Upper lobe of right lung (tissue), 1 donor: ENCODE measurements around the gene CDS2. TPM values are rescaled to one million over a fixed set of nuclear protein-coding genes. Genes with fewer than 3 reads are reported as not detected.
A peak's percentile ranks its signal among the peaks of the same experiment; 100 is the strongest.

Experiments used
- ATAC-seq: fragments of 200-7000 bp; cut with Tn5 transposase; one replicate; pipeline ENCODE4 v1.9.1; 2020; ENCODE audit warnings: mild to moderate bottlenecking, moderate library complexity
- DNase-seq: peaks from one replicate; pipeline ENCODE4 v3.0.0-alpha.2; 2020
- H3K27ac ChIP-seq: fragments of 200-600 bp; one replicate; pipeline ENCODE4 v1.8.0; 2022
- H3K27me3 ChIP-seq: fragments of 200-600 bp; one replicate; pipeline ENCODE4 v1.8.0; 2022; ENCODE audit warnings: mild to moderate bottlenecking
- H3K36me3 ChIP-seq: fragments of 200-600 bp; one replicate; pipeline ENCODE4 v1.8.0; 2022
- H3K4me1 ChIP-seq: fragments of 200-600 bp; one replicate; pipeline ENCODE4 v1.8.0; 2022
- H3K4me3 ChIP-seq: fragments of 200-600 bp; one replicate; pipeline ENCODE4 v1.8.0; 2022; ENCODE audit warnings: mild to moderate bottlenecking
- H3K9me3 ChIP-seq: fragments of 200-600 bp; one replicate; pipeline ENCODE4 v1.8.0; 2022
- CTCF ChIP-seq: fragments of 200-600 bp; IDR thresholded peaks from one replicate; pipeline ENCODE4 v1.8.0; 2022; ENCODE audit warnings: antibody characterized with exemption
- intact Hi-C: fragments of 100-400 bp; cut with DNase I; formaldehyde crosslinking; loops from one replicate; pipeline ENCODE4 v1.11.0; 2022
- total RNA-seq: library from RNA; stranded (reverse); fragmentation: NEBNext Ultra II Directional; extraction: Animal tissue kit (Norgen Biotek cat#: 25700); gene quantifications from one replicate; pipeline ENCODE4 v1.2.1, GENCODE V29; 2021
- donor health status: DM: no; HTN: yes; CAD: no; lungs with severe emphysema.

CDS2 gene
- total RNA-seq, 1 donor from 2014 or later, result 65.0 TPM

- no peak overlapping the region for H3K27ac ChIP-seq
- H3K4me1 ChIP-seq, result no peaks in the 10 kb centered on the region
- peaks cover 34% of the 10 kb centered on the region for H3K36me3 ChIP-seq
- DNase-seq, result no peak
- no peak for TF ChIP-seq CTCF
- no peak overlapping the region for H3K4me3 ChIP-seq
- H3K27me3 ChIP-seq, result no peaks in the 10 kb centered on the region
- no peak for ATAC-seq
- intact Hi-C loops, result loop anchor here (5.0 kb wide), 1 partner anchor 71 kb away; the partner anchor contains the start of gene CDS2
- H3K9me3 ChIP-seq, result no peaks in the 10 kb centered on the region
These were observed 71.8 kb downstream of the CDS2 start for GRCh38 chr20:5198651-5198924.

GRCh38 chr20:5203380-5203779 lies 76.6 kb downstream of the CDS2 start:
- no peak for TF ChIP-seq CTCF
- Histone ChIP-seq H3K4me1 (no peaks in the 10 kb centered on the region), H3K9me3 (no peaks in the 10 kb centered on the region), H3K27me3 (no peaks in the 10 kb centered on the region), H3K4me3 (no peak overlapping the region), H3K36me3 (peaks cover 4% of the 10 kb centered on the region), H3K27ac (no peak overlapping the region)
- intact Hi-C loops, result no loop called here
- ATAC-seq (no peak), DNase-seq (no peak)

GRCh38 chr20:5205348-5206210 lies 78.8 kb downstream of the CDS2 start:
- H3K4me1 ChIP-seq, result no peaks in the 10 kb centered on the region
- peak; percentile 90 for TF ChIP-seq CTCF
- H3K4me3 ChIP-seq, result no peak overlapping the region
- DNase-seq, result peak; percentile 81
- intact Hi-C loops, result no loop called here
- H3K9me3 ChIP-seq, result no peaks in the 10 kb centered on the region
- H3K36me3 ChIP-seq, result no peaks in the 10 kb centered on the region
- no peaks in the 10 kb centered on the region for H3K27me3 ChIP-seq
- no peak overlapping the region for H3K27ac ChIP-seq
- peak; percentile 99 for ATAC-seq

- Histone ChIP-seq H3K9me3 (no peaks in the 10 kb centered on the region), H3K4me3 (no peak overlapping the region), H3K27ac (no peak overlapping the region), H3K27me3 (no peaks in the 10 kb centered on the region), H3K36me3 (no peaks in the 10 kb centered on the region), H3K4me1 (no peaks in the 10 kb centered on the region)
- no peak for ATAC-seq
- DNase-seq, result no peak
- intact Hi-C loops, result no loop called here
- no peak for TF ChIP-seq CTCF
These were observed 80.3 kb downstream of the CDS2 start for GRCh38 chr20:5207138-5207537.

GRCh38 chr20:5211803-5212714 lies 85.3 kb downstream of the CDS2 start:
- intact Hi-C loops, result no loop called here
- no peak for TF ChIP-seq CTCF
- H3K4me1 ChIP-seq, result peaks cover 8% of the 10 kb centered on the region
- H3K4me3 ChIP-seq, result no peak overlapping the region
- H3K9me3 ChIP-seq, result no peaks in the 10 kb centered on the region
- H3K27me3 ChIP-seq, result no peaks in the 10 kb centered on the region
- no peaks in the 10 kb centered on the region for H3K36me3 ChIP-seq
- no peak for ATAC-seq
- DNase-seq, result no peak
- H3K27ac ChIP-seq, result no peak overlapping the region
